BE2C (cell line): ENCODE results near the gene TBC1D17.
A peak's percentile ranks its signal among the peaks of the same experiment; 100 is the strongest.

Experiments used
- DNase-seq: peaks from one replicate; pipeline ENCODE4 v3.0.0-alpha.2; 2020
- H3K27me3 ChIP-seq: fragments of 250-450 bp; sonication (Bioruptor Pico); 2 replicates; pipeline ENCODE4 v1.5.1; 2020; ENCODE audit warnings: mild to moderate bottlenecking
- H3K36me3 ChIP-seq: fragments of 250-450 bp; sonication (Bioruptor Pico); 2 replicates; pipeline ENCODE4 v1.5.1; 2020; ENCODE audit warnings: mild to moderate bottlenecking
- H3K4me1 ChIP-seq: fragments of 250-450 bp; sonication (Bioruptor Pico); 2 replicates; pipeline ENCODE4 v1.5.1; 2020
- H3K4me3 ChIP-seq: 2 replicates; pipeline ENCODE4 v1.5.1; 2011; ENCODE audit warnings: low read depth, low read length
- H3K9me3 ChIP-seq: fragments of 250-450 bp; sonication (Bioruptor Pico); 2 replicates; pipeline ENCODE4 v1.5.1; 2020
- TF ChIP-seq, protein P1 (sequence below): IDR thresholded peaks from 2 replicates; pipeline ENCODE4 v1.5.1; 2012; ENCODE audit warnings: mild to moderate bottlenecking, low read depth, low read length

Gene TBC1D17

DNA sequence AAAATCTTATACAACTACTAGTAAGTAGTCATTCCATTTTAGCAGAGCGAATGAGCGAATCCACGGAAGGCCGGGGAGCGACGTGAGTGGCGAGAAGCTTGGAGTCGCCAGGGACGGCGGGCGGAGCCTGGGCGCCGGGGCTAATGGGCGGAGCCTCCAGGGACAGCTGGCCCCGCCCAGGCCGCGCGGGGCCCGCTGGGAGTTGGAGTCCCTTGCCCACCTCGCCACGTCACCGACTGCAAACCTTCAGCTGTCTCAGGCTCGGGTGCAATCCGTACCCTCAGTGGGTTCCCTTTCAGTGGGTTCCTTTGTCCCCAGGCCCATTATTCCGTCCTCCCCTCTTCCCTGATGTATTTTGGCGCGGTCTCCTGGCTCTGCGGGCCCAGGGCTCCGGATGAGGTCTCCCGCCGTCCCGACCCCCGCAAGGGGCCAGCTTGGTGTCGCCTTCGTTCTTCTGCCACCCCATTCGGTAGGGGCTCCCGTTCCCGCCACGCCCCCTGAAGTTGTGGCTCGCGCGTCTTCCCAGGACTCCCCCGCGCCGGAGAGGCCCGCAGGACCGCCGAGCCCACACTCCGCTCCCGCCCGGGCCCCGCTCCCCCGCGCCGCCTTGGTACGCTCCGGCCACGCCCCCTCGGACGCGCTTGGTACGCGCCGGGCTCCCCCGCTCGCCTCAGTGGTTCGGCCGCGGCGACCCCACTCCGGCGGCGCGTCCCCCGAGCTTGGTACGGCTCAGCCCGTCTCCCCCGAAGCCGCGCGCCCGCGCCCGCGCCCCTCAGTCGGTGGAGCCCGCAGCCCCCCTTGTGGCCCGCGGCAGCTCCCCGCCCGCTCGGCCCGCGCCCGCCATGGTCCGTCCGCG, 26.8 kb upstream of the TBC1D17 start, which contains the start of gene PTOV1:
Gene PTOV1 (plus strand): TSS at position 673 of the 856 bp plus-strand sequence.
- no peaks in the 10 kb centered on the region for H3K27me3 ChIP-seq
- H3K4me1 ChIP-seq, result 0 out of 2 replicates have a peak, but pooled peaks cover 2% of the 10 kb centered on the region
- peak; percentile 93 for DNase-seq
- peak within 1 kb of the TSS; percentile 90 for H3K4me3 ChIP-seq
- TF ChIP-seq, protein P1, sequence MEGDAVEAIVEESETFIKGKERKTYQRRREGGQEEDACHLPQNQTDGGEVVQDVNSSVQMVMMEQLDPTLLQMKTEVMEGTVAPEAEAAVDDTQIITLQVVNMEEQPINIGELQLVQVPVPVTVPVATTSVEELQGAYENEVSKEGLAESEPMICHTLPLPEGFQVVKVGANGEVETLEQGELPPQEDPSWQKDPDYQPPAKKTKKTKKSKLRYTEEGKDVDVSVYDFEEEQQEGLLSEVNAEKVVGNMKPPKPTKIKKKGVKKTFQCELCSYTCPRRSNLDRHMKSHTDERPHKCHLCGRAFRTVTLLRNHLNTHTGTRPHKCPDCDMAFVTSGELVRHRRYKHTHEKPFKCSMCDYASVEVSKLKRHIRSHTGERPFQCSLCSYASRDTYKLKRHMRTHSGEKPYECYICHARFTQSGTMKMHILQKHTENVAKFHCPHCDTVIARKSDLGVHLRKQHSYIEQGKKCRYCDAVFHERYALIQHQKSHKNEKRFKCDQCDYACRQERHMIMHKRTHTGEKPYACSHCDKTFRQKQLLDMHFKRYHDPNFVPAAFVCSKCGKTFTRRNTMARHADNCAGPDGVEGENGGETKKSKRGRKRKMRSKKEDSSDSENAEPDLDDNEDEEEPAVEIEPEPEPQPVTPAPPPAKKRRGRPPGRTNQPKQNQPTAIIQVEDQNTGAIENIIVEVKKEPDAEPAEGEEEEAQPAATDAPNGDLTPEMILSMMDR, result no peak
- H3K9me3 ChIP-seq, result no peaks in the 10 kb centered on the region
- peaks cover 12% of the 10 kb centered on the region for H3K36me3 ChIP-seq

DNA sequence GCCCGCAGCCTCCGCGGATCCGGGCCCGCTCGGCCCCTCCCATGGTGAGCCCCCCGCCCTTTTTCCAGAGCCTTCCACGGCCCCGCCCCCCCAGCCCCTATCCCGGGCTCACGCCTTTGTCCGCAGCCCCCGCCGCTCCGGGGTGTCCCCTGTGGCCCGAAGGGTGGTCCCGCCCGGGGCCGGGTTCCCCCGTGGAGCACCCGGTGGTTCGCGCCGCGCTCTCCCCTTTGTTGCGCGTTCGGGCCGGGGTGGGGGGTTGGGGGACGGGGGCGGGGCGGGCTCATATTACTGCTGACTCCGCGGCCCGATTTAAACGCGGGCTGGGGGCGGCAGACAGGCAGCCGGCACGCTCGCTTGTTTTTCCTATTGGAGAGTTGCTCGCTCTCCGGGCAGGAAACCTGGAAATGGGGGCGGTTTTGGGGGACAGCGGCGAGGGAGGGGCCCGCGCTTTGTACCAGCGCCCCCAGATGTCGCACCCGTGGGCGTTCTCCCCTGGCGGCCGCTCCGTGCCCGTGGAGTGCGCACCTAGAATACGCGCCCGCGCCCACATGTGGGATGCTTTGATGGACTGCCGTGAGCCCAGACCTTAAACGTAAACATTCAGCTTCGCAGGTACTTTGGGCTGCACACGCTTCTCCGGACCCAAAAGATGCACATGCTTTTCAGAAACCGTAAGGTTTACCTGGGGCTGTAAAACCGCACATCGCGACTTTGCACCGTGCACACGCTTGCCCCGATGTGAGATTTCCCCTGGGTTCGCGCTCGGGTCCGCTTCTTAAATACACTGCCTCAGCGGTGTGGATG, 25.8 kb upstream of the TBC1D17 start:
- TF ChIP-seq, protein P1, result no peak
- Histone ChIP-seq H3K9me3 (no peaks in the 10 kb centered on the region), H3K4me3 (peak overlapping the region; percentile 90), H3K27me3 (no peaks in the 10 kb centered on the region), H3K4me1 (0 out of 2 replicates have a peak, but pooled peaks cover 2% of the 10 kb centered on the region), H3K36me3 (peaks cover 19% of the 10 kb centered on the region)
- DNase-seq, result no peak

DNA sequence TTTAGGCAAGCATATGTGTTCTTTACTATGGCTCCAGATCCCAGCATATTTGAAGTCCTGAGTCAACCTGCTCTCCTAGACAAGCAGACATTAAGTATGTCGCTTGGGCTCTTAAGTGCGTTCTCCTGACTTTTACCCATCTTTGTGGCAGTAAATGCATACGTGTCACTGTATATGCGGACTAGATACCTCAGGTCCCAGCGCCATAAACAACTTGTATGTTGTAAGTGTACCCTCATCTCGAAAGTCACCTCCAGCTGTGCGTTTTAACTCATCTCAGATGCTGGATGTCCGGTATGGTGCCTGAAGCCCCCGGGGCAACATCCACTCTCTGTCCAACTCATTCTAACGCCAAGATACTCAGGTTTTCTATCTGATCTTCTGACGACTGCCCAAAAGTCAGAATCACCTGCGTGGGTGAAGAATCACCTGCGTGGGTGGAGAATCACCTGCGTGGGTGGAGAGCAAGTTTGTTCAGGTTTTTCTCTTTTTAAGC, 24.8 kb upstream of the TBC1D17 start:
- Histone ChIP-seq H3K4me3 (peak overlapping the region; percentile 90), H3K4me1 (0 out of 2 replicates have a peak, but pooled peaks cover 2% of the 10 kb centered on the region), H3K9me3 (no peaks in the 10 kb centered on the region), H3K27me3 (no peaks in the 10 kb centered on the region), H3K36me3 (peaks cover 30% of the 10 kb centered on the region)
- TF ChIP-seq, protein P1, result no peak
- DNase-seq, result no peak

DNA sequence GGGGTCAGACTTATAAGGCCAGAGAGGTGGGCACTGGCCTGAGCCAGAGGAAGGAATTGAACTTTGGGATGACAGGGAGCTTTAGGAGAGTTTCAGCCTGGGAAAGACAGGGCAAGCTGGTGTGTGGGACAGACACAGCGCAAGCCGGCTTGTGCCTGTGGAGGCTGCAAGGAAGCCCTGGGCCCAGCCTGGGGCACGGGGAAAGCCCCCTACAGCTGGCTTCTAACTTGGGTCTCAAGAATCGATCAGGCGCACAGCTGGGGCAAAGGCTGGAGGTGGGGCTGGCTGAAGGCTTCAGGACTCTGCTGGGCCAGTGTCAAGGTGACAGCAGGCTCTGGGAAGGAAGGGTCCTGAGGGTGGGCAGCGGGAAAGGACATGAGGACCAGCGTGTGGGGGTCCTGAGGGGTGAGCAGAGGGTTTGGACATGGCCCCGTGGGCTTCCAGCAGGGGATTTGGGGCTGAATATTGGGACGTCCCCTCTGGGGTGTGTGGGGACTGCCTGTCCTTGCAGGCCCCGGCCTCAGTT, 23.6 kb upstream of the TBC1D17 start:
- no peaks in the 10 kb centered on the region for H3K9me3 ChIP-seq
- no peak for DNase-seq
- peaks cover 42% of the 10 kb centered on the region for H3K36me3 ChIP-seq
- H3K27me3 ChIP-seq, result no peaks in the 10 kb centered on the region
- TF ChIP-seq, protein P1, result no peak
- H3K4me1 ChIP-seq, result 0 out of 2 replicates have a peak, but pooled peaks cover 2% of the 10 kb centered on the region
- no peak overlapping the region for H3K4me3 ChIP-seq

DNA sequence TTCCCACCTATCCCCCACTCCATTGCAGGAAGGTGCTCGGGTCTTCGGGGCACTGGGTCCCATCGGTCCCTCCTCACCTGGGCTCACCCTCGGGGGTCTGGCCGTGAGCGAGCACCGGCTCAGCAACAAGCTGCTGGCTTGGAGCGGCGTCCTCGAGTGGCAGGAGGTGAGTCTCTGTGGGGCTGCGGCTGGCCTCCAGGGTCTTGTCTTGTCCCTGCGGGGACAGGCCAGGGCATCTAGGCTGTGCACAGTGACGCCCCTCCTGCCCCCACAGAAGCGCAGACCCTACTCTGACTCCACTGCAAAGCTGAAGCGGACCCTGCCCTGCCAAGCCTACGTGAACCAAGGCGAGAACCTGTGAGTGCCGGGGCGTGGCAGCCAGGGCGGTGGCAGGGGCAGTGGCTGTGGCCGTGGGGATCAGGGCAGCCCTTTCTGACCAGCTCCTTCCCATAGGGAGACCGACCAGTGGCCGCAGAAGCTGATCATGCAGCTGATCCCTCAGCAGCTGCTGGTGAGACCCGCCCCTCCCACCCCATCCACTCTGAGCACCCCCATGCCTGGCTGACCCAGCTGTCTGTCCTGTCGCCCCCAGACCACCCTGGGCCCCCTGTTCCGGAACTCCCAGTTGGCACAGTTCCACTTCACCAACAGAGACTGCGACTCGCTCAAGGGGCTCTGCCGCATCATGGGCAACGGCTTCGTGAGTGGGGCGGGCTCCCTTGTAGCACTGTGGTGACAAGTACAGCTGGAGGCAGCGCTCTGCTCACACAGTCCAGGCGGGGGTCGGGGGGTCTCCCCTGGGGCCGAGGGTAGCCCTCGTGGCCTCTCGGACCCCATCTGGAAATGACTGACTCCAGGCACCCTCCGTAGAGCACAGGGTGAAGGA, 22.9 kb upstream of the TBC1D17 start:
- H3K4me1 ChIP-seq, result 0 out of 2 replicates have a peak, but pooled peaks cover 2% of the 10 kb centered on the region
- H3K4me3 ChIP-seq, result no peak overlapping the region
- no peaks in the 10 kb centered on the region for H3K27me3 ChIP-seq
- DNase-seq, result no peak
- H3K9me3 ChIP-seq, result no peaks in the 10 kb centered on the region
- TF ChIP-seq, protein P1, result no peak
- peaks cover 49% of the 10 kb centered on the region for H3K36me3 ChIP-seq
